IPS-15b (cell line): ENCODE results near the gene TOGARAM2.

Experiments
- H3K27me3 ChIP-seq: one replicate; pipeline ENCODE4 v1.6.1; 2013; ENCODE audit warnings: low read length; ENCODE audit not compliant: control insufficient read depth, insufficient read depth
- H3K36me3 ChIP-seq: one replicate; pipeline ENCODE4 v1.6.1; 2013; ENCODE audit warnings: low read length; ENCODE audit not compliant: control insufficient read depth, insufficient read depth
- H3K4me1 ChIP-seq: one replicate; pipeline ENCODE4 v1.6.1; 2013; ENCODE audit warnings: mild to moderate bottlenecking, low read length; ENCODE audit not compliant: control insufficient read depth, insufficient read depth
- H3K4me3 ChIP-seq: one replicate; pipeline ENCODE4 v1.5.1; 2013; ENCODE audit warnings: low read depth, low read length
- H3K9ac ChIP-seq: one replicate; pipeline ENCODE4 v1.6.1; 2013; ENCODE audit warnings: low read depth, mild to moderate bottlenecking, low read length
- H3K9me3 ChIP-seq: one replicate; pipeline ENCODE4 v1.6.1; 2013; ENCODE audit warnings: mild to moderate bottlenecking, low read length; ENCODE audit not compliant: control insufficient read depth, insufficient read depth

The TOGARAM2 gene

DNA sequence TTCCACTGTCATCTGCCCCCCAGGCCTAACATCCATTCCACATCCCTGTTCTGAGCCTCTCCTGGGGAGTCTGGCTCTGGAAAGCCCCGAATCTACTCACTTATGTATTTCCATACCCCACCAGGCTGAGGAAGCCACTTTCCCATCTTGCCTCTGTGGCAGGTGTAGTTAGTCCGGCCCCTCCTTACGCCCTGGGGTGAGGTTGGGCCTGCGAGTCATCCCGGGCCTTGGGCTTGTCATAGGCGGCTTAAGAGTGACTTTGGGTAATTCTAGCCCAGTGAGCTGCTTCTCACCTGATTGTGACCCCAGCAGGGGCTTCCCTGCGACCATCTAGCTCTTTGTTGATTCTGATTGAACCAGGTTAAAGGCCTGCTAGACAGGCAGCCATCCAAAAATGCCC lies 72.1 kb downstream of the TOGARAM2 start:
- no peak overlapping the region for H3K4me3 ChIP-seq
- H3K9ac ChIP-seq: no peak overlapping the region
- peaks cover 3% of the 10 kb centered on the region for H3K4me1 ChIP-seq
- no peaks in the 10 kb centered on the region for H3K9me3 ChIP-seq
- H3K36me3 ChIP-seq: no peaks in the 10 kb centered on the region
- H3K27me3 ChIP-seq: no peaks in the 10 kb centered on the region

DNA sequence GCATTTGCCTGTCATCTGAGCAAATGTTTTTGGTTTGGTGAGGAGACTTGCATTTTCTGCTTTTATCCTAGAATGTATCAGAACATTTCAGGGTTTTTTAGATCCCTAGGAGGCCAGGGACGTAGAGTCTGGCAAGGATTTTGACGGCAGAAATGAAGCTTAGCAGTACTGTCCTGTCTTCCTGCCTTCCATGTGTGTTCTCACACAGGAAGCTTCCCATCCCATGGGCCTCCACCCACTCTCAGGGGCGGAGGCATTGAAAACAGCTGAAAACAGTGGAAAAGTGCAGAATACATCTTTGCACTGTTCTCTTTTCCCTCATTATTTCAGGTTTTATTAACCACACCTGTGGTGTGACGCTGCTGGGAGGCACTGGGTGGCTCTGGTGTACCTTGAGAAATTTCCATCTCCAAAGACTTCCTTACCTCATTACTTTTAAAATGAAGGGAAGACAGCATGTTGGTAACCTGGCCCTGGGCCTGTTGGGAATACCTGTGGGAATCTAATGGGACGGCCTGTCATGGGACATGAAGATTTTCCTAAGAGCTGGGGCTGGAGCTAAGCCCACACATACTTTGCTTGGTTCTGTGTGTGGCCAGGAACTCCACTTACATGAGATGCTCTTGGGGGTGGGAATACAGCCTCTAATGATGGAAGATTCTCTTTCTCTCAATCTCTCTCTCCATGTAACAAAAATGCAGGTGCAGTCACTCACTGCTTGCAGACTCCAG lies 72.7 kb downstream of the TOGARAM2 start:
- Histone ChIP-seq H3K9ac (no peak overlapping the region), H3K9me3 (no peaks in the 10 kb centered on the region), H3K27me3 (no peaks in the 10 kb centered on the region), H3K36me3 (no peaks in the 10 kb centered on the region), H3K4me1 (peaks cover 3% of the 10 kb centered on the region), H3K4me3 (no peak overlapping the region)

DNA sequence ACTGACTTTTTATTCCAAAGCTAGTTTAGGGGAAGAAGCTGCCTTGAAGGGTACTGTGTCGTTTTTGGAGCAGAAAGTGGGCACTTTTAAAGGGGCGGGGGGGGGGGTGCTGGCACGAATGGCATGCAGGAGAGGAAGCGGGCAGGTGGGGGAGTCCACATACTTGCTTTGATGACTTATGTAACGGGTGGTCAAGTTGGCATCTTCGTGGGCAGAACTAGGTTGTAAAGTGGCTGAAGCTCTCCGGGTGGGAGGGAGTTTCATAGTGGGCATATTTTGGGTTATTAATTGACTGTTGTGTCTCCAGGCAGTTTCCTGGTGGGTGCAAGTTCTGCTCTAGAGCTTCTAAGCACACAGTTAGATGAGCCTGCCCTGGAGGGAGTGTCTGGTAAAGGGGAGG lies 73.3 kb downstream of the TOGARAM2 start:
- no peak overlapping the region for H3K9ac ChIP-seq
- H3K4me1 ChIP-seq: peaks cover 3% of the 10 kb centered on the region
- H3K36me3 ChIP-seq: no peaks in the 10 kb centered on the region
- H3K27me3 ChIP-seq: no peaks in the 10 kb centered on the region
- no peaks in the 10 kb centered on the region for H3K9me3 ChIP-seq
- no peak overlapping the region for H3K4me3 ChIP-seq

DNA sequence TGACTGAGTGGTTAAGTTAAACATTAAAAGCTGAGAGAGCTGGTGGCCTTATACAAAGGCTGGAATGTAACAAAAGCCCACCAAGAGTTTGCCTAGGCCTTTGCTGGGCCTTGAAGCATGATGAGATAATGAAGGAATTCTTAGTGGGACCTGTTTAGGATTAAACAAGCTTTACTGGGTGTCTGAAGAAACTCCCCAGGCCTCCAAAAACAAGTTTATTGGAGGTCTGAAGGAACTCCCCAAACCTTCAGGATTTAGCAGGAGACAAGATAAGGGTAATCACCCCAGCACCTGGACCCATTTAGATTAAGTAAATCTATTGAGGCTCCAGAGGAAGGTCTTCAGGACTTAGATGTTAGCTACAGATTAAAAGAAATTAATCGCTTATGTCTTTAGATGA lies 74.5 kb downstream of the TOGARAM2 start:
- Histone ChIP-seq H3K36me3 (no peaks in the 10 kb centered on the region), H3K27me3 (no peaks in the 10 kb centered on the region), H3K4me3 (no peak overlapping the region), H3K9ac (no peak overlapping the region), H3K9me3 (no peaks in the 10 kb centered on the region), H3K4me1 (peaks cover 3% of the 10 kb centered on the region)

DNA sequence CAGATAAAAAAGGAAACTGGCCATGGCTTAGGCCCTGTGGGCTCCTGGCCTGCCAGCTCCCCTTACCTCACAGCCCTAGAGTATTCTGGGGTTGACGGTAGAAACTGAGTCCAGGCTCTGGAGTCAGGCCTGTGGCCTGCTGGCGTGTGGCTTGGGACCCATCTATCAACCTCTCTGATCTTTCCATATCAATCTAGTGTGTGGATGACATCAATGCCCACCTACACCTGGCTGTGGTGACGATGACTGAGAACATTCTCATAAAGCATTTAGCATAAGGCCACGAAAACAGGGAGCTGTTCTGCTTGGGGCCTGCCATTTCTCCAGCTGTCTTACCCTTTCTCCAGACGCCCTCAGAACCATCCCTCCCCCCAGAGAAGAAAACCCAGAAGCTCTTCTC lies 75.4 kb downstream of the TOGARAM2 start:
- H3K27me3 ChIP-seq: no peaks in the 10 kb centered on the region
- H3K9ac ChIP-seq: no peak overlapping the region
- H3K36me3 ChIP-seq: no peaks in the 10 kb centered on the region
- H3K4me1 ChIP-seq: peaks cover 3% of the 10 kb centered on the region
- H3K4me3 ChIP-seq: no peak overlapping the region
- no peaks in the 10 kb centered on the region for H3K9me3 ChIP-seq

DNA sequence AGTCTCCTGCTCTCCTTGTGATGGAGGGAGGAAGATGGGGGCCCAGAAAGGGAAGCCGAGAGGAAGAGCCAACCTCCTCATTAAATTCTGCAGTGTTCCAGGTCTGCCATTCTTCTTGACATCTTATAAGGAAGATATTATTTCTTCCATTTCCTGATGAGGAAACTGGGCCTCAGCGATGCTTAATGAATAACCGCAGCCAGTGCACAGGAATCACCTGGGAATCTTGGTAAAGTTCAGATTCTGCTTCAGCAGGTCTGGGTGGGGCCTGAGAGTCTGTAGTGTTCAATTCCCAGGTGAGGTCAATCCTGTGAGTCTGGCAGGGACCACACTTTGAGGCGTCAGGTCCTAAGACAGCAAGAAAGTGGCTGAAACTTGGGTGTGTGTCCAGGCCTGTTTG lies 75.9 kb downstream of the TOGARAM2 start:
- no peaks in the 10 kb centered on the region for H3K27me3 ChIP-seq
- H3K9ac ChIP-seq: no peak overlapping the region
- H3K4me3 ChIP-seq: no peak overlapping the region
- H3K4me1 ChIP-seq: peaks cover 3% of the 10 kb centered on the region
- no peaks in the 10 kb centered on the region for H3K9me3 ChIP-seq
- H3K36me3 ChIP-seq: no peaks in the 10 kb centered on the region

DNA sequence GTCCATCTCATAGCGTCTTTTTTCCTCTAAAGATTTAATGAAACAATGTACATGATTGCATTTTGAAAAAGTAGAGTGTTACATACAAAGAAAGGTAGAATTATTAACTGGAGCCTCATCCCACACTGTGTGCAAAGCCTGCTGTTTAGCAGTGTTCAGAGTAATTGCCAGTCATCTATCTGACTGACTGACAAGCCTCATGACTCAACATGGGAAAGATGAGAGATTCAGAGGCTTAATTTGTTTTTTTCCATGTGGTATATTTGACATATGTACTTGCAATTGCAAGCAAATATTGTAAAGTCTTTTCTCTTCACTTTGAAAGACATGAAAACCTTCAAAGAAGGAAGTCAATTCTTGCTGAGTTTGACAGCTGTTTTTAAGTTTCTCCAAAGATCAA lies 78.5 kb downstream of the TOGARAM2 start:
- Histone ChIP-seq H3K36me3 (no peaks in the 10 kb centered on the region), H3K9me3 (no peaks in the 10 kb centered on the region), H3K9ac (no peak overlapping the region), H3K4me1 (no peaks in the 10 kb centered on the region), H3K27me3 (no peaks in the 10 kb centered on the region), H3K4me3 (no peak overlapping the region)

DNA sequence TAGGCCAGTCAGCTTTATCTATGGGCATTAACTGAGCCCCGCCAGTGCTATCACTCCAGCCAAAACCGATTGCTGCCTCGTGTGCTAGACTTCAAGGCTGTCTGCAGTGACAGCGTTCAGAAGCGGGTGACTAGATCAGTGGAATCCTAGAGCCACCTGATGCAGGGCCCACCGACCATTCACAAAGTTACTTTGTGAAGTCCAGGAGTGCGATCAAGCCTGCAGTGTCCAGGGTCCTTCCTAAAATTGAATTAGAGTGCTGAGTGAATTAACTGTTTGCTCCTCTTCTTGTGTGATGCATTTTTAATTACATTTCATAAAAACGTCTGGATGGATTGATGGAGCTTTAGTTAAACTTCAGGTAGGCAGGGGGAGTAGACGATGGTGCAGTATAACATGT lies 79.3 kb downstream of the TOGARAM2 start:
- H3K36me3 ChIP-seq: no peaks in the 10 kb centered on the region
- H3K4me3 ChIP-seq: no peak overlapping the region
- no peaks in the 10 kb centered on the region for H3K9me3 ChIP-seq
- H3K27me3 ChIP-seq: no peaks in the 10 kb centered on the region
- H3K4me1 ChIP-seq: no peaks in the 10 kb centered on the region
- no peak overlapping the region for H3K9ac ChIP-seq

DNA sequence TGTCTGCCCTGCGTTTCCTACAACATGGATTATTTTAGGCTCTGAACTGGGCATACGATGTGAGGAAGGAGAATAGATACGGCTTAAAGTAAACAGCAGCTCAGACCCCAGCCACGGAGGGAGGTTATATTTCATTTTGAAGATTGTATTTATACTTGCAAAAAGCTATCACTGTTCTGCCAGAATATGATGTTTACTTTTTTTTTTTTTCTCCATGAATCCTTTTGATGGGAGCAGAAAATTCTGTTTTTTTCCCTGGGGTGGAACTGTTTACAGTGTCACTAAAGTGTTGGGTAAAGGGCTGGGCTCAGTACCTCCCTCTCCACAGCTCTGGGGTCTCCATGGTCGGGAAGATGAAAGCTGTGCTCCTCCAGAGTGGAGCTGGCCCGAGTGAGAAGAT lies 80.1 kb downstream of the TOGARAM2 start:
- H3K27me3 ChIP-seq: no peaks in the 10 kb centered on the region
- no peak overlapping the region for H3K9ac ChIP-seq

DNA sequence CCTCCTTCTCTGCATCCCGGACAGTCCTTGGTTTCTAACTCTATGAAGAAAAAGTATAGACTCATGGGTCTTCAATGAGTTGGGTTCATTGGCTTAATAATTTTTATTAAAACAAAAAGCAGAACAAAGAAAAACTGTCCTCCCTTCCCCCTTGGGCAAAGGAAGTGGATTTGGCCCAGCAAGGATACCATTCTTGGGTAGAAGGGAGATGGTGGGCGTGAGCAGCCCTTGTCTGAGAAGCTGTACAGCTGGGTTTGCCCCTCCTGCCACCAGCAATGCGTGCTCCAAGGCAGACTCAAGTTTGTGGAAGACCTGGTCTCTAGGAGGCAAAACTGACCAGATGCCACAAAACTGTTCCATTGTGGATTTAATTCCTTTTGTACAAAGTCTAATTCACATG lies 80.5 kb downstream of the TOGARAM2 start:
- no peak overlapping the region for H3K4me3 ChIP-seq

More for the DNA sequence above, 80.1 kb downstream of the TOGARAM2 start:
- no peaks in the 10 kb centered on the region for H3K9me3 ChIP-seq
- no peak overlapping the region for H3K4me3 ChIP-seq
- no peaks in the 10 kb centered on the region for H3K4me1 ChIP-seq
- no peaks in the 10 kb centered on the region for H3K36me3 ChIP-seq

DNA sequence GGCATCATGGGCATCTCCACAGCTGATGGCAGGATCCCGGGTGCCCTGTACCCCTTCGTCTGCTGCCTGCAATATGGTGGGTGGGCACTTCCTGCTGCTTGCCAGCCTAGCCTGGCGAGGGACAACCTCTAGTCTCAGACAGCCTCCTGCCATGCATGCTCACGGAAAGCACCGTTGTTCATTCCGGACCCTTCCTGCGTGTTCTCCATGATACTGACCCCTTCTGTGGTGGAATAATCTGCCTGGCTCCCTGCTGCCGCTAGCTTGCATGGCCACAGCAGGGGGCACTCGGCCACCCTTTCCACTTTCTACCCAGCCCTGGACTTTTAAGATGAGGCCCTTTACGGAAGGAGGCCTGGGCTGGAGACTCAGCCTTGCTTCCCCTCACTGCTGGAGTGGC lies 81.3 kb downstream of the TOGARAM2 start:
- H3K9me3 ChIP-seq: no peaks in the 10 kb centered on the region
- H3K9ac ChIP-seq: no peak overlapping the region
- no peaks in the 10 kb centered on the region for H3K27me3 ChIP-seq
- no peaks in the 10 kb centered on the region for H3K4me1 ChIP-seq
- H3K4me3 ChIP-seq: no peak overlapping the region
- H3K36me3 ChIP-seq: no peaks in the 10 kb centered on the region

More for the DNA sequence above, 80.5 kb downstream of the TOGARAM2 start:
- no peaks in the 10 kb centered on the region for H3K4me1 ChIP-seq
- no peak overlapping the region for H3K9ac ChIP-seq
- no peaks in the 10 kb centered on the region for H3K9me3 ChIP-seq
- H3K36me3 ChIP-seq: no peaks in the 10 kb centered on the region
- H3K27me3 ChIP-seq: no peaks in the 10 kb centered on the region

DNA sequence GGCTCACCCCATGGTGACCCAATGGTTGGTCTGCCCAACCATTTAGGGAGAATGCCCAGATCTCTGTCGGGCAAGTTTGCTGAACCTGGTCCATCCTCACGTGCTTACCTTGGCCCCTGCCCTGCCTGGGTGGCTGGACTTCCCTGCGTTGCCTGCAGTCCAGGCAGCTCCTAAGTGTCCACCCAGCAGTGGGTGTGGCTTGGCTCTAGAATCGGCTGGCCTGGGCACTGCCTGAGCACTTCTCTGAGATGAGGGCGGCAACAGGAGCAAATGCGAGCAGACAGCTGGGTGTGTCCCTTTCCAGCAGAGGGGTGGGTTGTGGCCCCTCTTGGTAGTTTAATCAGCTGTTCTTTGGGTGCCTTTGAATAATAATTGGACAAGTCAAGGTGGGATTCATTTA lies 82.0 kb downstream of the TOGARAM2 start:
- Histone ChIP-seq H3K4me1 (no peaks in the 10 kb centered on the region), H3K4me3 (no peak overlapping the region), H3K36me3 (no peaks in the 10 kb centered on the region), H3K9ac (no peak overlapping the region), H3K9me3 (no peaks in the 10 kb centered on the region), H3K27me3 (no peaks in the 10 kb centered on the region)
